Stimulated activated CD8-positive, alpha-beta memory T cell treated with anti-CD3 and anti-CD28 coated beads, Interleukin-2, amount 100 ng/mL, for 48 hours (primary cell): ENCODE measurements around the gene GPX6.
"Not testable (repeated sequence)": the region's sequence is repeated elsewhere in the genome, so short reads cannot be mapped to it uniquely, and the experiment has no call there.

ENCODE experiments used
- DNase-seq, 2 donors: peaks; one replicate each; pipeline ENCODE4 v3.0.0-alpha.2; 2020; ENCODE audit warnings: low read depth in 2 of 2

The GPX6 gene

GRCh38 chr6:28486533-28486932 lies 29.1 kb downstream of the GPX6 start:
- no peak for DNase-seq

- no peak for DNase-seq
Measured at GRCh38 chr6:28485482-28485881, 30.1 kb downstream of the GPX6 start.

GRCh38 chr6:28480253-28480932 lies 35.2 kb downstream of the GPX6 start:
- DNase-seq = no peak

- no peak for DNase-seq
Measured at GRCh38 chr6:28478518-28478917, 37.1 kb downstream of the GPX6 start.

- no peak for DNase-seq
Measured at GRCh38 chr6:28474441-28475219, 41.0 kb downstream of the GPX6 start.

- not testable (repeated sequence) for DNase-seq
Measured at GRCh38 chr6:28469153-28469745, 46.3 kb downstream of the GPX6 start.

GRCh38 chr6:28468056-28468455 lies 47.5 kb downstream of the GPX6 start:
- no peak for DNase-seq

- no peak for DNase-seq
Measured at GRCh38 chr6:28462401-28462800, 53.2 kb downstream of the GPX6 start.

GRCh38 chr6:28458568-28458967 lies 57.0 kb downstream of the GPX6 start:
- no peak for DNase-seq
